NCI-H187 treated with DMSO at 0.1 percent for 48 hours (cell line): ENCODE results near the gene SYN1.

ENCODE experiments used
- DNase-seq: peaks from one replicate; lab custom pipeline; 2025; lab: John Stamatoyannopoulos, UW

SYN1 gene

GRCh38 chrX:47595716-47596251, 23.9 kb downstream of the SYN1 start:
- DNase-seq: no peak

DNA sequence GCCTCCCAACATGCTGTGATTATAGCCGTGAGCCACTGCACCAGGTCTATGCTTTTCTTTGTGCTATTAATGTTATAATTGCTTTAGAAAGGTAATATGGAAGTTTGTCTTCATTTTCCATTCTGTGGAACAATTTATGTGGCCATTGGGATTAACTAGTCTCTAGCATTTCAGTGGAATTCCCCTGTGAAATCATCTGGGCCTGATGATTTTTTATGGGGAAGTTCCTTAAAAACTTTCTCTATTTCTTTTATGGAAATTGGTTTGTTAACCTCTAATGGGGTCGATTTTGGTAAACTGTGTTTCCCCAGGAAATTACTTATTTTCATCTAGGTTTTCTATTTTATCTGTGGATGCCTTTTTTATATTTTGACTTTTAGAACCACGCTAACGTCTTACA, 26.1 kb downstream of the SYN1 start:
- DNase-seq: no peak

DNA sequence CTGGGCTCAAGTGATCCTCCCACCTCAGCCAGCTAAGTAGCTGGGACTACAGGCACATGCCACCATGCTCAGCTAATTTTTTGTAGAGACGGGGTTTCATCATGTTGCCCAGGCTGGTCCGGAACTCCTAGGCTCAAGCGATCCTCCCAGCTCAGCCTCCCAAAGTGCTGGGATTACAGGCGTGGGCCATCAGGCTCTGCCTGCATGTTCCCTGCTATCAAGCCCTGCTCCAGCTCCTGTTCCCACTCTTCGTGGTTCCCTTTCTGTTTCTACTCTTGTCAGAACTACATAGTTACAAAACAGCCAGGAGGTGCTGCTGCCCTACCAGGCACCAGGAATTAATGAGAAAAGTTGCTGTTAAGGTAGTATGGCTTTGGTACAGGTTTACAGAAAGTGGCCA, 28.7 kb downstream of the SYN1 start:
- DNase-seq: no peak

GRCh38 chrX:47587906-47588735, 31.5 kb downstream of the SYN1 start:
- DNase-seq: no peak

DNA sequence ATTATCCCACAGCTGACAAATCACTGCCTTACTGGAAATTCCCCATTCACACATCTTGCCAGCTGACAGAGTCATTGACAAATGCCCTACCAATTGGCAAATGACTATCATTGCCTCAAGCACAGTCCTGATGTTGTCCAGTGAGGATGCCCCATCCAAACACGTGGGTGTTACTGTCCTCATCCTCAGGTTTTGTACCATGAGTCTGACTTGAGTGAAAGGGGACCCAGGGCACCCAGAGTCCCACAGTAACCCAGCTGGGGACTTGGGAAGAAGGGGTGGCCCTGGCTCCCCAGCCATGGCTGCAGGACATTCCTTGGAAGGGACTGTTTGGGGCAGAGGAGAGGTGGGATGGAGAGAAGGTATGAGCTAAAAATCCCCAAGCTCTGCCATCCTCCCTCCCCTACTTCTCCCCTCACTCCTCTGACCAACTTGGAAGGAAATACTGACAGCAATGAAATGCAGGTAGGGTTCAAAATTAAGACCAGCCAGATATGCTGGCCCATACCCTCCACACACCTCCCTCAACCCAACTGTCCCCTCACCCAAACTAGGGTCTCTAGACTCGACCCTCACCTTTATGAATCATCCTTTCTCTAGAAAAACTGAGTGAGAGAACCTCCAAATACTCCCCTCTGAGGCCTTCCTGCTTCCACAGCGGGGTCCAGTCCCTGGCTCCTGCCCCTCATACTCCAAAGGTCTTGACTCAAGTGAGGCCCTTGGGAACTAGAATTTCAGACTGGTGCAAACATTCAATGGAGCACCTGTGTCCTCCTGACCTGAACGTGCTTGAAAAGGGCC, 32.4 kb downstream of the SYN1 start:
- no peak for DNase-seq

GRCh38 chrX:47586043-47586787, 33.4 kb downstream of the SYN1 start:
- DNase-seq: no peak

DNA sequence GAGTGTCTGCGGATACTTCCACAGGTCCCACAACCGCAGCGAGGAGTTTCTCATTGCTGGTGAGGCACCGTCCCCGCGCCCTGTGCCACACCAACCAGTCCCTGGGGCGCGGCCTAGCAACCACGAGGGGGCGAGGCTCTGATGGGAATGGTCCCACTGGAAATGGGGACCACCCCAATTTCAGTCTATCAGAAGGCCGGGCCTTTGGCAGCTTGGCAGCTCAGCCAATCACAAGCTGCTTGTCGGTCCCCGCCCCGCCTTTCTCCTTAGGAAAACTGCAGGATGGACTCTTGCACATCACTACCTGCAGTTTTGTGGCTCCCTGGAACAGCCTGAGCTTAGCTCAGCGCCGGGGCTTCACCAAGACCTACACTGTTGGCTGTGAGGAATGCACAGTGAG, 34.4 kb downstream of the SYN1 start:
- no peak for DNase-seq

DNA sequence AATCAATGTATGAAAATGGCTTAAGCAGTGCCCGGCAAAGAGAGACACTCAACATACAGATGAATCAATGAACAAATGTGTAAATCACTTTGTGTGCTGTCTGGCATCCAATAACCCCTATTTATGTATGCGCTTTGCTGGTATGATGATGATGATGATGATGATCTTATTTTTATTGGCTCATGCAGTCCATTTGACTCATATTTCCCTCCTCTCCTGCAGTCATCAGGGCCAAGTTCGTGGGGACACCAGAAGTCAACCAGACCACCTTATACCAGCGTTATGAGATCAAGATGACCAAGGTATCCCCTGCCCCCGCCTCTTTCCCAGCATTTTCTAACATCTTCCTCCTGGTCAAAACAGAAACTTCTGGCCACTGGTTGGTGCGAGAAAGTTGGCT, 34.9 kb downstream of the SYN1 start:
- DNase-seq: no peak

DNA sequence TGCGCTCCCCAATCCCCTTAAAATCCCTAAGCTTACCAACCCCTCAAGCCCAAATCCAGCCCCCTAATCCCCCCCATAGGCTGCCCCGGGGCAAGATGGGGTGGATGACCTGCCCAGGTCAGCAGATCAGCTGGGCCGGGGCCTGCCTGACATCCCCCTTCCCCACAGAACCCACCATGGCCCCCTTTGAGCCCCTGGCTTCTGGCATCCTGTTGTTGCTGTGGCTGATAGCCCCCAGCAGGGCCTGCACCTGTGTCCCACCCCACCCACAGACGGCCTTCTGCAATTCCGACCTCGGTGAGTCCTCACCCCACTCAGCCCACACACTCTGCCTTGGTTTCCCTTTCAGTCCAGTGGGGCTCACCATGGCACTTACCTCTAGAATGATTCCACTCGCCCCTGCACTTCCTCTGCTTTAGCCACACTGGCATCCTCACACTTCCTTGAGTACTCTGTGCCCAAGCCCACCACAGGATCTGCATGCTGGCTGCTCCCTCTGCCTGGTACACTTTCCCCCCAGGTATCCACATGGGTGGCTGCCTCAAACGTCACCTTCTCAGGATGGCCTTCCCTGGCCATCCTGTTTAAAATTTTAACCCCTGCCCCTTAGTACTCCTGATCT, 36.3 kb downstream of the SYN1 start:
- no peak for DNase-seq

DNA sequence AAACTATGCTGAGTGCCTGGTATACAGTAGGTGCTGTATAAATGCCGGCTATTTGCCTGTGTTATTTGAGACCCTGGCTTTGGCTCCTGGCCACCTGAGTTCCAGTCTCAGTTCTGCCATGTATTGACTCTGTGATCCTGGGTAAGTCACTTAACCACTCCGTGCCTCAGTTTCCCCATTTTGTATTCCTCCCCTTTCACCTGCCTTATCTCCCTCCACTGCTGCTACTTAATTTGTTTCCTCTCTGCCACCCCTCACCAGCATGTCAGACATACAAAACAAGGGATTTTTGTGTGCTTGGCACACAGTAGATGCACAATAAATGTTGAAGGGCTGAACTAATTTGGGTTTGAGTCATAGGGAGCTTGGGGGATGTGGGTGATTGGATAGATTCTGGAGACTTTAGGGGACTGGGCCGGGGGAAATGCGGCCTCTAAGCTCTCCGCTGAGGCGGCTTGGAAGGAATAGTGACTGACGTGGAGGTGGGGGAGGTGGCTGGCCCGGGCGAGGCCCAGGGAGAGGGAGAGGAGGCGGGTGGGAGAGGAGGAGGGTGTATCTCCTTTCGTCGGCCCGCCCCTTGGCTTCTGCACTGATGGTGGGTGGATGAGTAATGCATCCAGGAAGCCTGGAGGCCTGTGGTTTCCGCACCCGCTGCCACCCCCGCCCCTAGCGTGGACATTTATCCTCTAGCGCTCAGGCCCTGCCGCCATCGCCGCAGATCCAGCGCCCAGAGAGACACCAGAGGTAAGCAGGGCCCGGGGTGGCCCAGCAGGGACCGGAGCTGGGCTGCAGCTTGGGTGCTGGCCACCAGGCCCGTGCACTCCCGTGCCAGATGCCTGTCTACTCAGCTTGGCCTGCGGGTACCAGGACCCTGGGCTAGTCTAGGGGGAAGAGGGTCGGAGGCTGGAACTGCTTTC, 37.7 kb downstream of the SYN1 start, which contains the start of gene TIMP1:
TIMP1 (plus strand) TSS at position 706 of the 917 bp plus-strand sequence. CDS start 980 bp downstream, outside the sequence.
- DNase-seq: no peak

- no peak for DNase-seq
Observed at GRCh38 chrX:47579537-47579936, 40.1 kb downstream of the SYN1 start.

DNA sequence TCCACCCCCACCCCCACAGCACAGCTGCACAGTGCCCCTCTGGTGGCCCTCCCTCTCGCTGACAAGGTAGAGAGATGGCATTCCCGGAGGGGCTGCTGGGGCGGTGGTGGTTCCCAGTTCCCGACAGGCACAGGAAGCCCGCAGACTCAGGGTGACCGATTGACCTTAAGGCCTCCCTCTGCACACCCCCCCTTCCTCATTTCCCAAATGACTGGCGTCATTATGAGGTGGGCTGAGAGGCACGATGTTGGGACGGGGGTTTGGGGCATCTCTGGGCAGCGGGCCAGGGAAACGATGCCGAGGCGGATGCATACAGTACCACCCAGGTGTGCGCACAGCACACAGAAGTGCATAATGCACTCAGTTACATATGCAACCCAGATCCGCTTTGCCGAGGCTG, 41.0 kb downstream of the SYN1 start:
- DNase-seq: no peak

- no peak for DNase-seq
Observed at GRCh38 chrX:47577901-47578300, 41.8 kb downstream of the SYN1 start.

- no peak for DNase-seq
Observed at GRCh38 chrX:47577424-47577823, 42.2 kb downstream of the SYN1 start.

- no peak for DNase-seq
Observed at GRCh38 chrX:47576021-47576898, 43.4 kb downstream of the SYN1 start.

DNA sequence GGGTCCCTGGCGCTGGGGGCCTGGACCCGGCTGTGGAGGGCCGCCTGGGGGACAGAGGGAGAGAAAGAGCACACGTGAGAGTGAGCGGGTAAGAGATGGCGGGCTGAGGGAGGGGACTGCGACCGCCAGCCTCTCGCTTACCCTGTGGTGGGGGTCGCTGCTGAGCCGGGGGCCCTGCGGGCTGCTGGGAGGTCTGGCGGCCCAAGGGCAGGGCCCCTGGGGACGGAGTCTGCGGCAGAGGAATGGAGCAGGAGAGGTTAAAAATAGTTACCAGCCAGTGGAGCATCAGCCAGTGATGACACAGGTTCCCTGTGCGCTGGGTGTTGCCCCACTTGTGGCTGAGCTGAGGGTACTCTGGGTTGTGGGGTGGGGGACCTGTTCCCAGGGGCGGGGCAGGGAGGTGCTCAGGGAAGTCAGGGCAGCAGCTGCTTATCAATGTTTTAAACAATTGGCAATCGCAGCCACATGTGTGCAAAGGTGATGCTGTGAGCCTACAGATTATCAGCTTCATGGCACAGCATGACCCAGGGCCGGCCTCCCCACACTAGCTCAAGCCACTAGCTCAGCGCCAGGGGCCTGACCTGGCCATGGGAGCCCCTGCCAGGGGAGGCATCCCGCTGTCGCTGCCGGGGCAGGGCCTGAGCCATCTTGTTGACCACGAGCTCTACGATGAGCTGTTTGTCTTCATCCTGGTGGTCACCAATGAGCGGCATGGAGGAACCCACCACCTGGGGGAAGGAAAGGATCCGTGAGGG, 44.9 kb downstream of the SYN1 start:
- no peak for DNase-seq

GRCh38 chrX:47574076-47574546, 45.5 kb downstream of the SYN1 start:
- DNase-seq: no peak

GRCh38 chrX:47573341-47574075, 46.1 kb downstream of the SYN1 start:
- no peak for DNase-seq
